Stimulated activated CD4-positive, alpha-beta T cell treated with anti-CD3 and anti-CD28 coated beads, Interleukin-2, amount 100 ng/mL, for 48 hours (primary cell): Measurements from ENCODE around the gene ATXN7L1.
"Not testable (repeated sequence)": the region's sequence is repeated elsewhere in the genome, so short reads cannot be mapped to it uniquely, and the experiment has no call there.

Experiments used
- DNase-seq, 2 donors: peaks; one replicate each; pipeline ENCODE4 v3.0.0-alpha.2; 2020

ATXN7L1 gene

DNA sequence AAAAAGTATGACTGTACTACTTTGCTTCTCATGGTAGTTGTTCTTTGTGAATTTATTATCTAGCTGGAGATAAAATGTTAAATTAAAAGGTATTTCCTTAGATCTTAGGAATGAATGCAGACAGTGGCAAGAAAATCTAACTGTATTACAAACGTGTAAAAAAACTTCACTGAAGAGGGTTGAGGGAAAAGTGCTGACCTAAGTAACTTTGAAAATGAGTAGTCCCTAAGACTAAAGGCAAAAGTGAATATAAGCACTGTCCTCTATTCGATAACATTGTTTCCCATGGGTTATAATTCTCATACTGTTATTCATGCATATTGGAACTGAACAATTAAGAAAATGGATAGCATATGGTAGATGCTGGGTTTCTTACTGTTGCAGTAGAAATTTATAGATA, 148.4 kb downstream of the ATXN7L1 start:
- DNase-seq = no peak

DNA sequence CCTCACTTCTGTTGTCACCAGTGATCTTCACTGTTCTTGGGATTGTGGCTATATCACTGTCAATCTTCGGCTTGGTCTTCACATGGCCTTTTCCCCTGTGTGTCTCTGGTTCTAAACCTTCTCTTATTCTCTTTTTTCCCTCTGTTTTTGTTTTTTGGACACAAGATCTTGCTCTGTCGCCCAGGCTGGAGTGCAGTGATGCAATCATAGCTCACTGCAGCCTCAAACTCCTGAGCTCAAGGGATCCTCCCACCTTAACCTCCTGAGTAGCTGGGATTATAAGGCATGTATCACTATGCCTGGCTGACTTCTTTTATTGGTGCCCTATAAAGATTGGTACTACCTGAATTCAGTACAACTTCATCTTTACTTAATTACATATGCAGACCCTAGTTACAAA, 151.7 kb downstream of the ATXN7L1 start:
- DNase-seq = no peak

DNA sequence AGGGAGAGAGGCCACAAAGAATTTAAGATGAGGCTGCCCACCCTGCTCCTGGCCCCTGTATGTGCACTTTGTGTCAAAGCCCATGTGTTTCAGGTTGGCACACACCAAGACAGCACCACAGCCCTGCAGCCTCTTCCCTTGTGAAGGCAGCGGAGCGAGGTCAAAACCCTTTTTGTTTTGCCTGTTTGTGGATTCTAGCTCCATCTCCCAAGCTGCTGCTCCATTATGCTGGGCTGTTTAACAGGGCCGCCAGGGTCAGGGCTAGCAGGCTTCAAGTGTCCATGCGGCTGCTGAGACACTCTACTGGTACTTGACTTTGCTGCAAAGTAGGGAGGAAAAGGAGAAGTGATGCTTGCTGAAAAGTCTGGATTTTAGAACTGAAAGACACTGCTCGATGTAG, 152.8 kb downstream of the ATXN7L1 start:
- no peak for DNase-seq

DNA sequence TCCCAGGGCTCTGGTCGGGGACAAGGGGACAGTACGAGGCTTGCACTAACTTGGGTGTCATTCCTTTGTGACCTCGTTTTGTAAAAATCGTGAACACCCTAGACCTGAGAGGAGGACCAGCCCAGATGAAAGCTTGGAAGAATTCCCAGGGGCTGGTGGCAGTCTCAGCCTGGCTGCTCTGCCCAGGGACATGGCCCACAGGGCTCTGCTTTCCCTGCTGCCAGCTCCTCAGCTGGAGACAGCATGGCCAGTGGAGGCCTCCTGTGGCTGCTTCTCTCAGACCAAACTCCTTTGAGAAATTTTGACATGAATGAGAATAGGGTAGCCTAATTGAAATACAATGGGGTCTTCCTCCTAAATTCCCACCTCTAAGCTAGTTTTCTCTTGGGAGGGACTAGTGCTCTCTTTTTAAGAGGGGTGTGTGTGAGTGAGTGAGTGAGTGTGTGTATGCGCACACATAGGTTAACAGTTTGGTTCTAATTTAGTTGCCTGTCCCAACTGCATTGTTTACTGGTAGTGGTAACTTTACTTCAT, 154.8 kb downstream of the ATXN7L1 start:
- no peak for DNase-seq

DNA sequence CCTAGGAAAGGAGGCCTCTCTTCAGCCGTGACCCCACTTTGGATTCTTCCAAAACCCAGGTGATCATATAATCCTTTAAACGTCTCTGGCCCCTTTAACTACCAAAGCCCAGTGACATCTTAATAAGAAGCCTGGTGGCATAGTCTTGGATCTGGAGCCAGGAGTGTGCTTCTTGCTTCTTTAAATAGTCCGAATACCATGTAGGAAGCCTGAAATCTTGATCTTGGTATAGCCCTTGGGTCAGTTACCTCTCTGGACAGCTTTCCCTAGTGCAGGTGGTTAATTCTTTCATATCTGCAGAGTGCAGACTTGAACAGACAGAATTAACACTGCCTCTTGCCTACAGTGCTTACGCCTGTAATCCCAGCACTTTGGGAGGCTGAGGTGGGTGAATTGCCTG, 156.5 kb downstream of the ATXN7L1 start:
- DNase-seq = no peak

DNA sequence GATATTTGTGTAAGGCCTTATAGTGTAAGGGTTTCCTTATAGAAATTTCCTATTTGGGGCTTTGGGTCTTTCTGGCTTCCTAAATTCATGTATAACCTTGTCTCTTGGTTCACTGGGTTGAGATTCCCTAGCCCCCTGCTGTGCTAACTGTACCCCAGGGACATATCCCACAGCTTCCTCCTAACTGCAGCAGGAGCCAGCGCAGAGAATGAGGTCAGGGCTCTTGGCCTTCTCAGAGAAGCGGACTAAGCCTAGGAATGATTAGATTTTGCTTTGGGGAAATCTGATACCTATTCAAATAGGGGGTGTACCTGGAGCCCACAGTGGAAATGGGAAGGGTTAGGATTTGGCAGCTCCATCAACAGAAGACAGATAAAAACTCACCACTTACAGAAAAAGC, 157.0 kb downstream of the ATXN7L1 start:
- DNase-seq = no peak

DNA sequence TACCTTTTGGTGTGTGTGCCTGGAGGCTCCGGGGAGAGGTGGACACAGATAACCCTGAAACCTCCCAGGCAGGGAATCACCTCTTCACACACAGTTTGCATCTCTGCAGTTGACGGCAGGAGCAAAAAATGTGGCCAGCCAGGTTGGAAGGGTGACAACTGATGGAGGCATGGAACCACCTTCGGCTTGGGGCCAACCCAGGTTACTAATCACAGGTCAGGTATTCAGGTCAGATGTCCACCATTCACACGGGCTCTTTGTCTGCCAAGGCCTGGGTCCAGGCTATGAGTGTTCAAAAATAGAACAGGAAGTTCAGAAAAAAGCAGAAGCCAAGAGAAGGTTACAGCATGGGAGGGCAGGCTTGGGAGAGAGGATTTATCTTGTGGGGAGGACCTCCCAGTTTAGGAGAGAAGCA, 157.9 kb downstream of the ATXN7L1 start:
- DNase-seq = no peak

DNA sequence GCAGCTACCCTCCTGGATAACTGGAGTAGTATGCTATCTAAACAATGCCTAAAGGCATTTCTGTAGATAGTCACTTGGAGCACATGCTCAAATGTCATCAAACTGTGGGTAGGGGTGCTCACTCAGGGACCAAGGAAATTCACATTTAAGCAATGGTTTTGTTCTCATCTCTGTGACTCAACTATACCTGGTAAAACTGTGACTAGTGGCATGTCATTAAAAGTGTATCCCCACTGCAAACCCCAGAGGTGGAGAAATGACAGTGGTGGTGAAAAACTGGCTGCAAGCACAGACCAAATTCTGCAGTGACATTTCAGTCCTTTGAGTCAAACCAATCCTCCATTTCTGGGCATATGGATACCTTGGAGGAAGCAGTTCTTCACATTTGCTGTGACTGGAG, 160.9 kb downstream of the ATXN7L1 start:
- DNase-seq = no peak

DNA sequence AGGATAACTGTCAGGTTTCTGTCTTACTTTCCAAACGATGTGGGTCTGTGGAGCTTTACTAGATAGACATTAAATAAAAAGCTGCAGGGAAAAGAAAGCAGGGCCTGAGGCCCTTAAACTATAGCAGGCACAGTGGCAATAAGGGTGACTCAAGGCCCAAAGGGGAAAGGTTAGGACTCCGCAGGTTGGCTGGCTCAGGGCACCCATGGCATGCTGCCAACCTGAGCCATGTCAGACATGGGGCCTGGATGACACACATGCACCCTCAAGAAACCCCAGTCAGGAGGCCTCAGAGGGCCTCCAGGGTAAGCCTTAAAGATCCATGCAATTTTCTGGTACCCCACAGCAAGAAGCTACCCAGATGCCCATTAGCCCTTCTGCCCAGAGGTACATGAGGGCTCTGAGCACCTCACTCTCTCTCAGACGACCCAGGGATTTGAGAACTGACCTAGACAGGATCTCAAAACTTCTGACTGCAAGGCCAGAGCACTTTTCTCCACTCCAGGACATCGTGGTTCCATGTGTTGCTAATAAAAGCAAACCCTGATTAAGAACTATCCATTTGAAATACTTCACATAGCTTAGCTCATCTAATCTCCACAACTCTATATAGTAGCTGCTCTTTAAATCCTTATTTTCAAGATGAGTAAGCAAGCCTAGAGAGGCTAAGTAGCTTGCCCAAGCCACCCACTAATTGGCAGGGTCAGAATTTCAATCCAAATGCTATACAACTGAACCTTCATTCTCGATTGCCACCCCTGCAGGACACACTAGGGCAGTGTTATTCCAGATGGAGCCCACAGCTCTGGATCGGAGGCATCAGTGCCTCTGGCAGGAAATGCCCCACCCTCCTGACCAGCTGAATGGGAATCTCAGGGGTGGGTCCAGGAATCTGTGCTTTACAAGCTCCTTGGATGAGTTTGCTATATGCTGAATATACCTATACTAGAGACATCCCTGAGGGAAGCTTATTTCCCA, 162.6 kb downstream of the ATXN7L1 start:
- DNase-seq = no peak

DNA sequence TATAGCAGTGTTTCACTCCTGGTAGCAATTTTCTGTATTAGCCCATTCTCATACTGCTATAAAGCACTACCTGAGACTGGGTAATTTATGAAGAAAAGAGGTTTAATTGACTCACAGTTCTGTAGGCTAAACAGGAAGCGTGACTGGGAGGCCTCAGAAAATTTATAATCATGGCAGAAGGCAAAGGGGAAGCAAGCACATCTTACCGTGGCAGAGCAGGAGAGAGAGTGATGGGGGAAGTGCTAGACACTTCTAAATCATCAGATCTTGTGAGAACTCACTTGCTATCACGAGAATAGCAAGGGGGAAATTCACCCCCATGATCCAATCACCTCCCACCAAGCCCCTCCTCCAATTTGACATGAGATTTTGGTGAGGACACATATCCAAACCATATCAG, 163.5 kb downstream of the ATXN7L1 start:
- DNase-seq = no peak

DNA sequence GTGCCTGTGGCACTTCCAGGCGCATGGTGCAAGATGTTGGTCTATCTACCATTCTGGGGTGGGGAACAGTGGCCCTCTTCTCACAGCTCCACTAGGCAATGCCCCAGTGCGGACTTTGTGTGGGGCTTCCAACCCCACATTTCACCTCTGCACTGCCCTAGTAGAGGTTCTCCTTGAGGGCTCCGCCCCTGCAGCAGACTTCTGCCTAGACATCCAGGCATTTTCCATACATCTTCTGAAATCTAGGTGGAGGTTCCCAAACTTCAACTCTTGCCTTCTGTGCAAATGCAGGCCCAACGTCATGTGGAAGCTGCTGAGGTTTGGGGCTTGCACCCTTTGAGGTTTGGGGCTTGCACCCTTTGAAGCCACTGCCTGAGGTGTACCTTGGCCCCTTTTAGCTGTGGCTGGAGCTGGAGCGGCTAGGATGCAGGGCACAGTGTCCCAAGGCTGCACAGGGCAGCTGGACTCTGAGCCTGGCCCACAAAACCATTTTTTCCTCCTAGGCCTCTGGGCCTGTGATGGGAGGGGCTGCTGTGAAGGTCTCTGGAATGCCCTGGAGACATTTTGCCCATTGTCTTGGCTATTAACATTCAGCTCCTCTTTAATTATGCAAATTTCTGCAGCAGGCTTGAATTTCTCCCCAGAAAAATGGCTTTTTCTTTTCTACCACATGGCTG, 164.5 kb downstream of the ATXN7L1 start:
- DNase-seq = no peak

DNA sequence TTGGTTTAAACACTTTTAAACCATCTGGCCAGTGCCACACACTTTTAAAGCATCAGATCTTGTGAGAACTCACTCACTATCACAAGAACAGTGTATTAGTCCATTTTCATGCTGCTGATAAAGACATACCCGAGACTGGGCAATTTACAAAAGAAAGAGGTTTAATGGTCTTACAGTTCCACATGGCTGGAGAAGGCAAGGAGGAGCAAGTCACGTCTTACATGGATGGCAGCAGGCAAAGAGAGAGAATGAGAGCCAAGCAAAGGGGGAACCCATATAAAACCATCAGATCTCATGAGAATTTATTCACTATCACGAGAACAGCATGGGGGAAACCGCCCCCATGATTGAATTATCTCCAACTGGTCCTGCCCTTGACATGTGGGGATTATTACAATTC, 165.7 kb downstream of the ATXN7L1 start:
- not testable (repeated sequence) for DNase-seq

DNA sequence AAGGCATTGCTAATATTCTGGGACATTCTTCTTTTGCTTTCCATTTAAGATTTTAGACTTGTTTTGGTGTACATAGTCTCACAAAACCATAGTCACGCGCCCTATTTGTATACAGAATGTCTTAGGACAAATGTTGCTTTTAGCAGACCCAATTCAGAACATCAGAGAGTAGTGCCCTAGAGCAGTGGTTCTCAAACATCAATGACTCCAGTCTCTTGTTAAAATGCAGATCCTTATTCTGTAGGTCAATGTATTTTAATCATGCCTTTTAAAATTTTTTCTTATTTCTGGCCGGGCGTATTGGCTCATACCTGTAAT, 167.7 kb downstream of the ATXN7L1 start:
- no peak for DNase-seq

DNA sequence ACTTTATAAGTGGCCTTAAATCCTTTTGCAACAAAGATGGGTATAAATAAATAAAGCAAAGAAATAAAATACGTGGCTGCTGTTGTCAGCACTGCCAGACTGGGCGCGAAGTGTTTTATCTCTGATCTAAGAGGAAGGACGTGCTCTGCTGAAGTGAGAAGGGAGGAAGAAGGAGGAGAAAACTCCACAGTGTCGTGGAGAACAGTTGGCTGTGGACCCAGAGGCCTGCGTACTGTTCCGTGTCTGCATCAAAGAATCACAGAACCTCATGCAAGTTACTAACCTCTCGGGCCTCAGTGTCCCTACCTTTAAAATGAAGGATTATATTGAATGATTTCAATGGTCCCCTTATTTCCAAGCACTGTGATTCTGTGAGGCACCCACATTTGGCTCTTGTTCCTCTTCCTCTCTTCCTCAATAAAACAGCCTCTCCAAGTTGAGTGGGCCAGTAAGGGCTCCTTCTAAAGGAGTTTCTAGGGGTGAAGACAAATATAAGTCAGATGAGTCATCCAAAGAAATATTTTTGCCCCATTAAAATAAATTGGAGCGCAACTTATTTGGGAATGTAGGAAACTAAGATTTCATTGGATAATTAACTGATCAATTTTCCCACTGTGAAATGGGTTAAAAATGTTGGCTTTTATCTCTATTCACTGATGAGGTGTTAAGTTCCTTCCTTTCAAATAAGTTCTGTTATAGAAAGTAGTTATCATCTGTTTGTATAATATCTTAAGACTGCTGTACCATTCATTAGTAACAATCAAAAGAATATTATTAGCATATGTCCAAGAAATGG, 168.2 kb downstream of the ATXN7L1 start:
- DNase-seq = no peak

DNA sequence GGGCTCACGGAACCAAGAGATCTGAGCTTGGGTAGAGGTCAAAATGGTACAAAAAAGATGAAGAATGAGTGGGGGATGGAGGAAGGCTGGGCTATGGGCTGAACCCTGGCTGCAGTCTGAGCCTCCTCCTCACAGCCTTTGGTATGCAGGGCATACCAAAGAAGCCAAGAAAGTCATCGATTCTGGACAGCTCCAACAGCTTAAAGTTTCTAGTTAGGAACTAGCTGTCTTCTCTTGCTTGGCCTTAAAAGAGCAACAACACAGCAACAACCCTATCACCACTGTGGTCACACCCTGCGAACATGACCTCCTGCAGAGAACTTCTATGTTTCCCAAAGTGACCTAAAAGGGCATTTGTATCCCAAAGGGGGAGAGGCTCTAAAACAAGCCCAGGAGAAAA, 169.0 kb downstream of the ATXN7L1 start:
- no peak for DNase-seq

DNA sequence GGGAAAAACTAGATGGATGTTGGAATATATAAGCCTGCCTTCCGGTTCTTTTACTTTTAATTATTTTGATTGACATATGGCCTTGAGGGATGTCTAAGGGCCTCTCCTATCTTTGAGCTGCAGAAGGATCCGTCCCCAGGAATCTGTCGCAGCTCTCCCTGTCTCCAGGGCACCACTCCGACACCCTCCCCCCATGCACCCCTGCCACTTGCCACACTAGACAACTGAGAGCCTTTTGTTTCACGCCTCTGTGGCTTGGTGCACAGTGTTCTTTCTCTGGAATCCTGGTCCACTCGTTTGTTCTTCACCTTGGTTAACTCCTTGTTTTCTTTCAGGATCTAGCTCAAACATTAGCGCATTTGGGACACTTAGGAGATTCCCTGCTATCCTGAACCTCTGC, 171.0 kb downstream of the ATXN7L1 start:
- no peak for DNase-seq

DNA sequence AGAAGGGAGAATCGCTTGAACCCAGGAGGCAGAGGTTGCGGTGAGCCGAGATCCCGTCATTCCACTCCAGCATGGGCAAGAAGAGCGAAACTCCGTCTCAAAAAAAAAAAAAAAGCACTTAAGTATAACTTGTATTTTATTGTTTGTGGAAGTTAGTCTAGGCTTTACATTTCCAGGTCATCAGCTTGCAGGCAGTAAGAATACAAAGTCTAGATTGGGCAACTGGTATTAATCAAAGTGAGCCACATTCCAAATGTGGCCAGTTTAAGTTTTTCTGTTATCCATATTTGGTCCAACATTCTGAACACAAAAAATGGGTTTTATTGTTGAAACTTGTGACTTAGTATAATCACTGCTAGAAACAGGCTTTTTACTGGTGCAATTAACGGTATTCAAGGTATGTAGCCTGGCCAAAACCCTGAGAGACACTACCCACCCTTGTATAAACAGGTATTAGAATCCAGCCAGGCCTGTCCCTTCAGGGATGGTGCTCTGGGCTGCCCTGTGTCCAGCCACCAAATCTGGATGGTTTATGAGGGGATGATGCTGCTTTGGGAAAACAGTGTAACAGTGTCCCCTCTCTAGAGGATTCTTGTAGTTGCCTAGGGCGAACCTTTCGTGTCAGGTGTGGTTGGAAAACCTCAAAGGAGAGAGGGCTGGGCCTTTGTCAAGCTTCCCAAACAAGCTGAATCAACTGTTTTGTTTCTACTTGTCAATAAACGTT, 173.0 kb downstream of the ATXN7L1 start:
- no peak for DNase-seq

DNA sequence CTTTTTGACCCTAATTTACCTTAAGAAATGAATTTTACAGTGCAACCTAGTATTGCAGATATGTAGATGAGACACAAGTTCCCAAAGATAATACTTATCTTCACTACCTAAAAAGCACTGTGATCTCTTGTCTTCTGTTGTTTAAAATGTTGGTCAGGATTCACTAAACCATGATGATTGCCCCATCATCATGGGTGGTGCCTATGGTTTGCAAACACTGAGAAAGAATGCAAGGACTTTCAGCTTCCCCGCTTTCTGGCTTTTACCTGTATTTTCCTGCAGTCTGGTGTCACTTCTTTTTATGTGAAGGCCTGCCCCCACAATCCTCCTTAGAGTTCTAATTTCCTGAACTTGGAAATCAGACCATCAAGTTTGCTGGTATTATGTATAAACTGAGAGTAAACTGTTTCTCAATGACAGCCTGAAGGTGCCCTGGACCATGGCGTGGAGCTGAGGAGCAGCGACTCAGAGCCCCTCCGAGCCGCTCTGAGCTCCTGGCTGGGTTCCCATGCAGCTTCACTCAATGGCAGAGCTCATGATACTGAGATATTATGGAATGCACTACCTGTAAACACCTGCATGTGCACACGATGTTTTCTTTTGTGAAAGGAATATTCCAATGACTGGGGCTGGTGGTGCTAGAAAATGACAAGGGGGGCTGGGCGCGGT, 176.7 kb downstream of the ATXN7L1 start:
- no peak for DNase-seq

DNA sequence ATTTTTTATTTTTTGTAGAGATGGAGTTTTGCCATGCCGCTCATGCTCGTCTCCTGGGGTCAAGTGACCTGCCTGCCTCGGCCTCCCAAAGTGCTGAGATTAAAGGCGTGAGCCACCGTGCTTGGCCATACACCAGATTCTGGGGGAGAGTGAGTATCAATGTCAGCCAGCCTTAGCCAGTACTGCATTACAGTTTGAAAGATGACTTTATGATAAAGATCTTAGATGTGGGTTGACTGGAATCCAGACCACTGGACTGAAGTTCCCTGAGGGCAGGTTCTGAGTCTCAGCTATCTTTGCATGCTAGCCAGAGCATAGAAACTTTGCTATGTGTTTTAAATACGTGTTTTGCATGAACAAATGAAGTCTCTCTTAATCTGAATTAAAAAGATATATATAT, 177.9 kb downstream of the ATXN7L1 start:
- DNase-seq = no peak

DNA sequence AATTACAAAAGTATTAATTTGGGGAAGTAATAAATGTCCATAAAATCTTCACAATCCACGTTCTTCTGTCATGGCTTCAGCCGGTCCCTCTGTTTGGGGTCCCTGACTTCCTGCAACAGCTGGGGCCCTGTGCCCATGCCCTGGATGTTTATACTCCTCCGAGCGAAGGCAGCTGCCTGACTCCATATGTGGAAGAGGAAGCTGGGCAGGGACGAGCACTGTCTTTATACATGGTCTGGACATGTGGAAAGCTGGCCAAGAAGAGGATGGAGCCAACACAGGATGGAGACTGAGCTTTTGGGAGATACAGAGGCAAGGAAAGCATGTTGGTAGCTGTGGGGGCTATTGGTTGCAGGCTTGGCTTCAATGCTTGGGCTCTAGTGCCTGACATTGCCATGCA, 178.6 kb downstream of the ATXN7L1 start:
- no peak for DNase-seq

DNA sequence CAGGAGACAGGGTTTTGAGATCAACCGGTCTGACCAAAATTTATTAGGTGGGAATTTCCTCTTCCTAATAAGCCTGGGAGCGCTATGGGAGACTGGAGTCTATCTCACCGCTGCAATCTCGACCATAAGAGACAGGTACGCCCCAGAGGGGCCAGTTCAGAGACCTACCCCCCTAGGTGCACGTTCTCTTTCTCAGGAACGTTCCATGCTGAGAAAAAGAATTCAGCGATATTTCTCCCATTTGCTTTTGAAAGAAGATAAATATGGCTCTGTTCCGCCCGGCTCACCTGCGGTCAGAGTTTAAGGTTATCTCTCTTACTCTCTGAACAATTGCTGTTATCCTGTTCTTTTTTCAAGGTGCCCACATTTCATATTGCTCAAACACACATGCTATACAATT, 179.2 kb downstream of the ATXN7L1 start:
- not testable (repeated sequence) for DNase-seq

DNA sequence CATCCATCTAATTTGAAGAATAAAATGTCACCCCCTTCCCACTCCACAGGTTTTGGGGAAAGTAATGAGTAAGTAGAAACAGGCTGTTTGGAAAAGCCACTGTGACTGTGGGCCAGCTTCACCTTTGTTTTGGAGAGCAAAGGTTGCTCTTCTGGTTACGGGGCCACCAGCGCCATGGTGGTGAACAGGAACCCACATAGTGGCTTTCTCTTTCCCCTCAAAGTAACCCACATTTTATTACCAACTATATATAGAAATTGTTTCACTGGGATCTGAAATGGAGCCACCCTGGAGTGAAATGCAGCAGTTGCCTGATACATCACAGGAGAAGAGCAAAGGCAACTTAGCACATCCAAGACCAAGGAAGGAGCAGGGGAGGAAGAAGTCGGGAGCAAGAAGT, 182.8 kb downstream of the ATXN7L1 start:
- DNase-seq = no peak
